HEK293 (cell line): ENCODE data around the gene DCAF10.

Source experiments
- BCL6B ChIP-seq: fragments of 450-650 bp; formaldehyde crosslinking; IDR thresholded peaks from 2 replicates; pipeline ENCODE4 v1.5.1; 2017; ENCODE audit warnings: missing biosample characterization, missing genetic modification characterization
- FEZF1 ChIP-seq: fragments of 450-650 bp; formaldehyde crosslinking; IDR thresholded peaks from 2 replicates; pipeline ENCODE4 v1.5.1; 2016; ENCODE audit warnings: missing biosample characterization, missing genetic modification characterization
- HOXD13 ChIP-seq: sonication (generic); formaldehyde crosslinking; IDR thresholded peaks from 2 replicates; pipeline ENCODE4 v1.8.0; 2022; ENCODE audit warnings: missing genetic modification reagents, borderline replicate concordance
- KLF17 ChIP-seq: fragments of 450-650 bp; formaldehyde crosslinking; IDR thresholded peaks from 2 replicates; pipeline ENCODE4 v1.5.1; 2016; ENCODE audit warnings: missing biosample characterization, missing genetic modification characterization
- KLF7 ChIP-seq: fragments of 450-650 bp; formaldehyde crosslinking; IDR thresholded peaks from 2 replicates; pipeline ENCODE4 v1.5.1; 2016; ENCODE audit warnings: missing biosample characterization, missing genetic modification characterization, borderline replicate concordance
- MYNN ChIP-seq: fragments of 450-650 bp; formaldehyde crosslinking; IDR thresholded peaks from 2 replicates; pipeline ENCODE4 v1.5.1; 2016; ENCODE audit warnings: missing biosample characterization, missing genetic modification characterization, borderline replicate concordance
- OVOL3 ChIP-seq: fragments of 450-650 bp; formaldehyde crosslinking; IDR thresholded peaks from 2 replicates; pipeline ENCODE4 v1.5.1; 2016; ENCODE audit warnings: missing biosample characterization, missing genetic modification characterization
- SALL2 ChIP-seq: fragments of 450-650 bp; formaldehyde crosslinking; IDR thresholded peaks from 2 replicates; pipeline ENCODE4 v1.5.0; 2017; ENCODE audit warnings: missing biosample characterization, mild to moderate bottlenecking, missing genetic modification characterization, borderline replicate concordance
- ZBTB49 ChIP-seq: fragments of 450-650 bp; formaldehyde crosslinking; IDR thresholded peaks from 2 replicates; pipeline ENCODE4 v1.5.1; 2016; ENCODE audit warnings: missing biosample characterization, missing genetic modification characterization, low read depth
- ZFP41 ChIP-seq: fragments of 450-650 bp; formaldehyde crosslinking; IDR thresholded peaks from 2 replicates; pipeline ENCODE4 v1.5.1; 2016; ENCODE audit warnings: missing biosample characterization, missing genetic modification characterization, borderline replicate concordance
- ZNF112 ChIP-seq: fragments of 450-650 bp; formaldehyde crosslinking; IDR thresholded peaks from 2 replicates; pipeline ENCODE4 v1.5.0; 2017; ENCODE audit warnings: missing biosample characterization, missing genetic modification characterization
- ZNF211 ChIP-seq: fragments of 450-650 bp; formaldehyde crosslinking; IDR thresholded peaks from 2 replicates; pipeline ENCODE4 v1.5.1; 2016; ENCODE audit warnings: low read depth, missing biosample characterization, missing genetic modification characterization
- ZNF221 ChIP-seq: fragments of 450-650 bp; formaldehyde crosslinking; IDR thresholded peaks from 2 replicates; pipeline ENCODE4 v1.5.1; 2017; ENCODE audit warnings: missing biosample characterization, missing genetic modification characterization, borderline replicate concordance
- ZNF239 ChIP-seq: fragments of 450-650 bp; formaldehyde crosslinking; IDR thresholded peaks from 2 replicates; pipeline ENCODE4 v1.5.1; 2016; ENCODE audit warnings: missing biosample characterization, missing genetic modification characterization
- ZNF391 ChIP-seq: fragments of 450-650 bp; formaldehyde crosslinking; IDR thresholded peaks from 2 replicates; pipeline ENCODE4 v1.5.1; 2016; ENCODE audit warnings: low read depth, missing biosample characterization, missing genetic modification characterization, borderline replicate concordance
- ZNF394 ChIP-seq: fragments of 450-650 bp; formaldehyde crosslinking; IDR thresholded peaks from 2 replicates; pipeline ENCODE4 v1.5.1; 2016; ENCODE audit warnings: missing biosample characterization, missing genetic modification characterization, mild to moderate bottlenecking, moderate library complexity, borderline replicate concordance
- ZNF488 ChIP-seq: fragments of 450-650 bp; formaldehyde crosslinking; IDR thresholded peaks from 2 replicates; pipeline ENCODE4 v1.5.1; 2016; ENCODE audit warnings: missing biosample characterization, missing genetic modification characterization
- ZNF518A ChIP-seq: fragments of 450-650 bp; formaldehyde crosslinking; conservative IDR thresholded peaks from 2 replicates; pipeline ENCODE4 v1.5.1; 2016; ENCODE audit warnings: low read depth, missing biosample characterization, missing genetic modification characterization
- ZNF529 ChIP-seq: fragments of 450-650 bp; formaldehyde crosslinking; IDR thresholded peaks from 2 replicates; pipeline ENCODE4 v1.5.1; 2017; ENCODE audit warnings: missing genetic modification characterization, missing biosample characterization; ENCODE audit not compliant: insufficient replicate concordance
- ZNF544 ChIP-seq: fragments of 450-650 bp; formaldehyde crosslinking; IDR thresholded peaks from 2 replicates; pipeline ENCODE4 v1.5.0; 2017; ENCODE audit warnings: missing biosample characterization, missing genetic modification characterization
- ZNF571 ChIP-seq: fragments of 450-650 bp; formaldehyde crosslinking; IDR thresholded peaks from 2 replicates; pipeline ENCODE4 v1.5.0; 2017; ENCODE audit warnings: missing biosample characterization, missing genetic modification characterization
- ZNF610 ChIP-seq: fragments of 450-650 bp; formaldehyde crosslinking; IDR thresholded peaks from 2 replicates; pipeline ENCODE4 v1.5.1; 2016; ENCODE audit warnings: missing biosample characterization, missing genetic modification characterization, borderline replicate concordance
- ZNF621 ChIP-seq: fragments of 450-650 bp; formaldehyde crosslinking; IDR thresholded peaks from 2 replicates; pipeline ENCODE4 v1.5.1; 2017; ENCODE audit warnings: missing biosample characterization, missing genetic modification characterization
- ZNF664 ChIP-seq: fragments of 450-650 bp; formaldehyde crosslinking; IDR thresholded peaks from 2 replicates; pipeline ENCODE4 v1.5.1; 2016; ENCODE audit warnings: missing biosample characterization, missing genetic modification characterization
- ZNF701 ChIP-seq: fragments of 450-650 bp; formaldehyde crosslinking; IDR thresholded peaks from 2 replicates; pipeline ENCODE4 v1.5.1; 2016; ENCODE audit warnings: missing biosample characterization, missing genetic modification characterization
- ZNF76 ChIP-seq: fragments of 450-650 bp; formaldehyde crosslinking; IDR thresholded peaks from 2 replicates; pipeline ENCODE4; 2016; ENCODE audit warnings: low read depth, missing biosample characterization, missing genetic modification characterization, borderline replicate concordance
- ZSCAN30 ChIP-seq: fragments of 450-650 bp; IDR thresholded peaks from 2 replicates; pipeline ENCODE4 v1.5.1; 2018; ENCODE audit warnings: missing biosample characterization, mild to moderate bottlenecking, missing genetic modification characterization, moderate library complexity

Gene DCAF10

GRCh38 chr9:37784616-37785483 lies 15.7 kb upstream of the DCAF10 start, which contains the start of gene EXOSC3 (continued):
- TF ChIP-seq BCL6B (tag by site-specific recombination) (no peak), ZNF544 (no peak), SALL2 (no peak), ZNF571 (tag by site-specific recombination) (no peak), ZNF239 (tag by site-specific recombination) (no peak), ZNF394 (tag by site-specific recombination) (no peak; the same call in 1 of the 2 replicates), HOXD13 (CRISPR knock-in tag) (no peak), ZNF76 (tag by site-specific recombination) (peak; percentile 49; the same call in 1 of the 2 replicates), ZSCAN30 (no peak), KLF17 (0 out of 2 replicates have a peak, but pooled peaks have one; percentile 23), ZNF391 (tag by site-specific recombination) (no peak), ZNF529 (no peak), ZNF621 (tag by site-specific recombination) (no peak), ZNF610 (tag by site-specific recombination) (no peak), ZNF664 (tag by site-specific recombination) (no peak), ZNF211 (no peak), MYNN (tag by site-specific recombination) (no peak), ZNF701 (tag by site-specific recombination) (no peak), KLF7 (tag by site-specific recombination) (no peak), ZFP41 (tag by site-specific recombination) (no peak), ZNF112 (no peak), ZNF488 (tag by site-specific recombination) (no peak), ZBTB49 (tag by site-specific recombination) (no peak), ZNF221 (tag by site-specific recombination) (no peak), FEZF1 (tag by site-specific recombination) (no peak), ZNF518A (tag by site-specific recombination) (peak; percentile 79), OVOL3 (tag by site-specific recombination) (no peak)
